GM12891 (cell line): ENCODE data around the gene APBB1IP.

Source experiments
- POLR2A ChIP-seq: IDR thresholded peaks from 2 replicates; pipeline ENCODE4 v1.6.1; 2011; ENCODE audit warnings: low read depth, low read length, control low read depth
- POLR2AphosphoS5 ChIP-seq: IDR thresholded peaks from 2 replicates; pipeline ENCODE4 v1.6.1; 2011; ENCODE audit warnings: low read depth, low read length, control low read depth
- POU2F2 ChIP-seq: IDR thresholded peaks from 2 replicates; pipeline ENCODE4 v1.6.1; 2011; ENCODE audit warnings: low read depth, mild to moderate bottlenecking, control low read depth, low read length, moderate library complexity
- SPI1 ChIP-seq: IDR thresholded peaks from 2 replicates; pipeline ENCODE4 v1.6.1; 2011; ENCODE audit warnings: low read depth, low read length, control low read depth
- TAF1 ChIP-seq: IDR thresholded peaks from 2 replicates; pipeline ENCODE4 v1.6.1; 2011; ENCODE audit warnings: low read depth, low read length, control low read depth

DNA sequence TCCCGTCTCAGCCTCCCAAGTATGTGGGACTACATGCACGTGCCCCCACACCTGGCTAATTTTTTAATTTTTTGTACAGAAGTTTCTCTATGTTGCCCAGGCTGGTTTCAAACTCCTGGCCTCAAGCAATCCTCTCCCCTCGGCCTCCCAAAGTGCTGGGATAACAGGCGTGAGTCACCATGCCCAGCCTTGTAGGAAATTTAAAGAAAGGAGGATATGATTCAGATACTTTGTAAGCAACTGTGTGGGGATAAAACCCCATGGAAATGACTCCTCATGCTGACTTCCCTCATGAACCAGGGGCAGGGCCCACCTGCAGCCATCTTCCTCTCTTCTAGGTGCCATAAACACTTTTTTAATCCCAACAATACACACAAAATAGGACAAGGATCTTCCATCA, 50.2 kb downstream of the APBB1IP start:
- TF ChIP-seq POLR2A = no peak
- no peak for TF ChIP-seq POLR2AphosphoS5
- no peak for TF ChIP-seq SPI1
- no peak for TF ChIP-seq TAF1
- no peak for TF ChIP-seq POU2F2
